RPMI7951 (cell line): ENCODE measurements around the gene C2CD4A. TPM values are rescaled to one million over a fixed set of nuclear protein-coding genes. Genes with fewer than 3 reads are reported as not detected.

Source experiments
- DNase-seq: peaks from one replicate; pipeline ENCODE4 v3.0.0-alpha.2; 2012; ENCODE audit warnings: low read depth
- total RNA-seq: library from RNA; depleted of rRNA; stranded (reverse); fragments of >200 nt; shearing (Covaris generic); gene quantifications from 2 replicates; pipeline ENCODE4 v1.2.3, GENCODE V29; 2014; rRNA removed

Gene C2CD4A
- total RNA-seq, 1 experiment from 2014 or later, result not detected

- DNase-seq, result no peak
Observed at GRCh38 chr15:62103431-62103830, 36.7 kb downstream of the C2CD4A start.

- no peak for DNase-seq
Observed at GRCh38 chr15:62104401-62104800, 37.6 kb downstream of the C2CD4A start.

GRCh38 chr15:62104846-62105245, 38.1 kb downstream of the C2CD4A start:
- no peak for DNase-seq

GRCh38 chr15:62105266-62105665, 38.5 kb downstream of the C2CD4A start:
- no peak for DNase-seq

DNA sequence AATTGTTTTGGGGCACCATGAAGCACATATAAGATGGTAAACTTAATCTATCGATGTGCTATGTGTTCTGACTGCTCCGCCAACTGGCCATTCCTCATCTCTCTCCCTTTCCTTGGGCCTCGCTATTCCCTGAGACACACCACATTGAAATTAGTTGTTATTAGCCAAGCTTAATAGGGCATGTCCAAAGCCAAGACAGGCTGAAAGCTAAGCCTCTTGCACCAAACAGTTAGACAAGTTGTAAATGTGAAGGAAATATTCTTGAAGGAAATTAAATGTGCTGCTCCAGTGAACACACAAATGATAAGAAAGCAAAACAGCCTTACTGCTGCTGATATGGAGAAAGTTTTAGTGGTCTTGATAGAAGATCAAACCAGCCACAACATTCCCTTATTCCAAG, 39.3 kb downstream of the C2CD4A start:
- DNase-seq, result no peak

DNA sequence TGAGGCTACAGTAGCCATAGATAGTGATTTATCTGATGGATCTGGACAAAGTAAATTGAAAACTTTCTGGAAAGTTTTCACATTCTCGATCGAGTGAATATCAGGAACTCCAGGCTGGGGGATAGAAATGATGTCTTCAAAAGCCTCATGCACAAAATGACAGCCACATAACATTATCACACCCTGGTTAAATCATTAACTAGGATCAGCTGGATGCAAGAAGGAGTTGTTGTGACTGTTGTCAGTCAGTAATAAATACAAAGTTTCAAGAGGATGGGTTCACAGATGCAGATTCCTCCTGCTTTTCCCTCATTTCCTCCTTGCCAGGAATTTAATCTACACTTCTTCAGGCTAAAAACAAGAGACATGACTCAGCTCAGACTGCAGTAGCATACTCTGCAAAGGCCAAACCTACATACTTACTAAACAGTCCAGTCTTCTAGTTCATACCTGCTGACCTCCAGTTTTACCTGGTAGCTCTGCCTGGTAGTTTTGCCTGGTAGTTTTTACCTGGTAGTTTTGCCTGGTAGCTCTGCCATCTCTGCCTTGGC, 40.9 kb downstream of the C2CD4A start:
- no peak for DNase-seq

DNA sequence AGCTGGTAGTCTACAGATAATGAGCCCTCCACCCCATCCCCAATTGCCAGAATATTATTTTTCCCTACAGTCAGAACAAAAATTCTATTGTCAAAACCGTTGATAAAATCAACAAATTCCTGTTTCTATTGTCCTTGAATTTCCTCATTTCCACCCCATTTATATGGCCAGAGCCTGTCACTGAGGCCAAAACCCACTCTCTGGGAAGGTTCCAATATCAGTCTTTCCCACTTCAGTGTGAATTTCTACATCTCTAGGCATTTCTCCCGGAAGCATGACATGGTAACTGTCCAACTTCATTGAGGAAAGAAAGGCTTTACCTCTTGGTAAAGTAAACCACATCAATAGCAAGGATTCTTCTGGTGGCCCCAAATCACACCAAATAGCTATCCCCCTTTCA, 41.6 kb downstream of the C2CD4A start:
- DNase-seq, result no peak

GRCh38 chr15:62109437-62109836, 42.7 kb downstream of the C2CD4A start:
- no peak for DNase-seq

DNA sequence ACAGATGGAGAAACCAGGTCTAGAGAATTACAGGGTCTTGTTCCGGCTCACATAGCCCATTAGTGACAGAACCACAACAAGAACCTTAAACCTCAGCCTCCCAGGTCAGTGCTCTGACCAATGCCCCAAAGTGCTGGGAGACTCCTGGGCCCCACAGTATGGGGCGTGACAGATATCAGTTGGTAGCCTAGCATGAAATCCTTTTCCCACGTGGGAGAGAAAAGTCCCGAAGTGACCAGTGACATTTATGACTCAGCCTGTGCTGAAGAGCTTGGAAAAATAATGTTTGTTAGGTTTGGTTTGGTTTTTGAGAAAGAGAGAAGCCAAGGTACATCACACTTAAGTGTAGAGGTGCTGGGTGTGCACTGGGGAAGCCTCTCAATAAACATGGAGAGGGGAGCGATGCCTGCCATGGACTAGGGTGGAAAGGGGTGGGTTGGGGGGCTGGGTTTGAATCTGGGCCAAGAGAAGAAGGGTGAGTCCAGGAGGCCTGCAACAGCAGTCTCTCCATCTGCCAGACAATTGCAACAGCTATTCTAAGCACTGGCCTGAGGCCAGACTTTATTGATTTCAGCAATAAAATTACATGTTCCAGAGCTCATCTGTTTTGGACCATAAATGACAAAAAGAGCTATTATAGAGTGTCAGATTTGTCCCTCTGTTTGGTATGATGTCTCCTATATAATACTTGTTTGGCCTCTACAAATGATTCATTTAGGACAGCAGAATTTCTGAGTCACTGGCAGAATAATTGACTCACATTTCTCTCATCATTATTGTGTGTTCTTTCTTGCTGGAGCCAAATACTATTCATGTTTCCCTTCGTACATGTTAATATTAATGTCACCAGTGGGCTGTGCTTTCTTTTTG, 43.4 kb downstream of the C2CD4A start:
- peak; percentile 58 for DNase-seq

DNA sequence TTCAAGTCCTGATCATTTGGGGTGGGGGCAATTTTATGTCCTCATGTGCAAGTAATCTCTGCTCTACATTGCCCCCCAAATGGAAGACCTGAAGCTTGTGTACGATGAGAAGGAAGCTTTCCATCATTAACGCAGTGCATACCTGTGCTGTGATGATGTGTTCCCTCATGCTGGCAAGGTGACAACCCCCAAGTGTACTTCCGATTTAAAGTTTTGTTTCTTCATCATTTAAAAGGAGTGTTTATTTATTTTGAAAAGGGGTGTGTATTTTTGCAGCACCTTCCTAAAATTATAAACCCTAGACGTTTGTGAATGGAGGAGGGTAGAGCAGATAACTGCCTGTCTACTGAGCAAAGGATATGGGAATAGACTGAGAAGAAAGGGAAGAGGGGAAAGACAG, 45.3 kb downstream of the C2CD4A start:
- no peak for DNase-seq

DNA sequence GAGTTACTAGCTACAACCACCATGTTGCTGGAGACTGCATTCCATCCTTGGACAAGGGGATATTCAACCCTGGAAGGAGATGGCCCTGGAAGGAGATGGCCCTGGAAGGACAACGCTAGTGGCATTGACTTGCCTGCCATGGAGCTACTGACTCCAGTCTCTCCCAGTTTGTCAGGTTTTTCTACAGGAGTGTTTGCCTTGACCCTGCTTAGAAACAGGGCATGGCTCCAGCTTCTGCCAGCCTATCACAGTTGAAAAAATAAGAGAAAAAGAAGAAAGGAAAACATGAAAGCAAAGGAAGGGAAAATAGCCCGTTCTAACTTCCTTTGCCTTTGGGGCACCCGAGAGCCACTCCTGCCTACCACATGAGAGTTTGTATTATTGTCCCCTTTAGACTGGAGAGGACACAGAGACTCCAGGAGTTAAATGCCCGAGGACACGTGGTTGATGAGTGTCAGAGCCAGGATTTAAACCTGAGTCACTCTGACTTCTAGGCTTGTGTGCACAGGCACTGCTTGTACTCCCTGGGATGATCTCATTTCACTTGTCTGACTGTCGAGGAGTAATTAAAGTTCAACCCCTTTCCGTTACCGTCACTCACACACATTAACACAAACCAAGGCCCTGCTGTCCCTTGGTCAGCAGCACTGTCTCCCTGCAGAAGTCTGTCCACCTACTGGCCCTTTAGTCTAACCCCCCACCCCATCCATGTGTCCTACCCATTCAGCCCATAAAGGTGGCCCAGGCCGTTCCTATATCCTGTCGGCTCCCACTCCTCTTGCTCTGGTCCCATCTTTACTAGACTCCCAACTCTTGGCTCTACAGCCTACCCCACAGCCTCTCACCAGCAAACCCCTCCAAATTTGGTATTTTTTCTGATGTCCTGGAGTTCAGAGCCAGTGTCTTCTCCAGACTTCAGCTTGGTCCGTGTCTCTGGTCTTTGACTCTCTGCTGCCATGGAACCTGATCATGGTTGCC, 46.1 kb downstream of the C2CD4A start:
- peak; percentile 89 for DNase-seq

- no peak for DNase-seq
Observed at GRCh38 chr15:62115847-62116246, 49.1 kb downstream of the C2CD4A start.

GRCh38 chr15:62118520-62119226, 51.9 kb downstream of the C2CD4A start:
- DNase-seq, result peak; percentile 37

GRCh38 chr15:62119227-62119864, 52.6 kb downstream of the C2CD4A start:
- DNase-seq, result peak; percentile 93

DNA sequence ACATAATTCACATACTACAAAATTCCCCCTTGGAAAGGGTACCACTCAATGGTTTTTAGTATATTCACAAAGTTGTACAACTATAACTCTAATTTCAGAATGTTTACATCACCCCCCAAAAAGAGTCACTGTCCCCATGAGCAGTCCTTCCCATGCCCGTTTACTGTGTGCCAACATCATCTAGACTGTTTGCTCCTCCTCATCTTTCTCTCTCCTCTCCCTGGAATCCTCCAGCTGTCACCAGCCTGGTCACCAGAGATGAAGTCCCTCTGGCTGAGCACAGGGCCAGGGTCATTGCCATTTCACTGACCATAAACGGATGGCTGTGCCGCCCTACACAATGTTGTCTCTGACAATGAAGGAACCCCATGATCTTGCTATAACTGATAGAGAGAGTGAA, 53.1 kb downstream of the C2CD4A start:
- DNase-seq, result no peak

Other genes starting within 250 kb of the C2CD4A start
- 20.9 and 30.3 TPM in 2 replicates for gene VPS13C, start 6.5 kb upstream of the C2CD4A start, total RNA-seq
- not detected in 2 replicates for gene C2CD4B, start 98.3 kb downstream of the C2CD4A start, total RNA-seq